ENCODE measurements around the gene SUMF1.
"Not testable (repeated sequence)": the region's sequence is repeated elsewhere in the genome, so short reads cannot be mapped to it uniquely, and the experiment has no call there.

SUMF1 gene

DNA sequence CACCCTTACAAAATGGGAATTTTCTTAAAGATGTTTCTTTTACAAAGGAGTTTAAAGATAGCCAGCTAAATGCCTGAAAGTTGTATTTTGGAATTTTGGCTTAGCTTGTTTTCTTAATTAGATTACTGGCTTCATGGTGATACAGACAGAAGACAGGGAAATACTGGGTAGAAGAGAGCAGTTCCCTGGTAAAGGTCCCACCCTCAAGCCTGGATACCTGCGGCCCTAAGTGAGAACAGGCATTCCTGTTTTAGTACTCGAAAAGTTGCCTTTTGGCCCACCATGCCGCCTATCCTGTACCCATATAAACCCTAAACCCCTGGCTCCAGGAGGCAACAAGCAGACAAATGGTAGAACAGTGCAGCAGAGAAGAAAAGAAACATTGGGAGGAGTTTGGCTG is 134.5 kb downstream of the SUMF1 start:
- no peak for DNase-seq

DNA sequence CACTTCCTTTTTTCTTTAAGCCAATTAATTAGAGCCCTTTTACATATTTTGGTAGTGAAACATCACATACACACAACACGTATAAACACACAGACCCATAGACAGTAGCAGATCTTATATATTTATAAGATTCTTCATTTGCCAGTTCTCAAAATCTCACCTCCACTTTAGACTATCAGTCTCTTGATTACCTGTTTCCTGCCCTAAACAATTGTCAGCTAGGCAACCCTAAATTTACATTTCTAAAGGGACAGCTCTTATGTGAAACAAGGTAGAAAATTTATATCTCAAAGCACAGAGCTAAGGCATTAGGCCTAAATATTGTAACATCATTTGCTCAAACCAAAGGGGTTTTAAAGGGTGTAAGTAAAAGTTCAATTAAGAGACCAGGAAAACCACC is 135.0 kb downstream of the SUMF1 start:
- no peak for DNase-seq

DNA sequence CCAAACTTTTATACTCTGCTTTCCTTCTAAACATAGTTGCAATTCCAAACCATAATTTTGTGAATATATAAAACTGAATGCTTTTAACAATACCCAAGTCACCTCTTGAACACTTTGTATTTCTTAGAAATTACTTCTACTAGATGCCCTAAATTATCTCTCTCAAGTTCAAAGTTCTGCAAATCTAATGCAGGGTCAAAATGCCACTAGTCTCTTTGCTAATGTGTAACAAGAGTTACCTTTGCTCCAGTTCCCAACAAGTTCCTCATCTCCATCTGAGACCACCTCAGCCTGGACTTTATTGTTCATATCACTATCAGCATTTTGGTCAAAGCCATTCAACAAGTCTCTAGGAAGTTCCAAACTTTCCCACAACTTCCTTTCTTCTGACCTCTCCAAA is 137.3 kb downstream of the SUMF1 start:
- DNase-seq, result not testable (repeated sequence)

DNA sequence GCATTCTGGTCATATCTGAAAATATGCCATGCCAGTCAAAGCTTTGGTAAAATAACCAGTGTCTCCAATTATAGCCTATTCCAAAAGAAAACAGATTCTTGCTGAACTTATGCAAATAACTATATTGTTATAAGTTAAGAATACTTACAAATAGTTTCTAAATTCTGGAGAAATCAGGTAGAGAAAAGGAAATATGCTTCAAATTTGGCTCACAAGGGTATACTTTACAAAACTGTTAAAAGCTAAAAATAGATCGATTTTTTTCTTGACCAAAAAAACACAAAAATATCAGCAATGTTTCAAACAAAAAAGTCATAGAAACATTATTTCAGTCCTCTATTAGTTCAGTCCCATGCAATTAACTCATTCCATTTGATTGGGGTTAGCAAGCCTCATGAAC is 140.2 kb downstream of the SUMF1 start:
- DNase-seq, result no peak

DNA sequence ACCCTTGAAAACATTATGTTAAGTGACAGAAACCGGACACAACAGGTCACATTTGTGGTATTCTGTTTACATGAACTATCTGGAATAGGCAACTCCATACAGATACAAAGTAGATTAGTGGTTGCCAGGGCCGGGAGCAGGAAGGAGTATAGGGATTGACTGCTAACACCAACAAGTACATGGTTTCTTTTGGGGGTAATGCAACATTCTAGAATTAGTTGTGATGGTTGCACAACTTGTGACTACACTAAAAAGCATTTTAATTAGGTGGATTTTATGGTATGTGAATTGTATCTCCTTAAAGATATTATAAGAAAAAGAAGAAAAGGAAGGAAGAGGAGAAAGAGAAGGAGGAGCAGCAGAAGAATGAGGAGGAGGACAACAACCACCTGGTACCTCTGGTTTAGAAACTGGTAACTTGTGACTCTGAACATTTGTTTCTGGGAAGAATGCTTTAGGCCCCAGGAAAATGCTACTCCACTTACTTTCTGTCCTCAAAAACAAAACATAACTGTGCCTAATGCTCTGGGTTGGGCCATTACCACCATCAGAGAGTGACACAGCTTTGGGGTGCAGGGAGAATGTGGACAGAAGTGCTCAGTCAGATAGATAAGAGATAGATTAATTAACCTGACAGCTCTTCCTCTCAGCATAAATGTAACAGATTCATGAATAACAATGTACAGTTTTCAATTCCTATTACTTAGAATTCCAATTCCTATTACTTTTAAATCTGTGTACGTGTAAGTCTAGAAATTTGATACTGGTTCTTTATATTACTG is 143.6 kb downstream of the SUMF1 start:
- DNase-seq, result no peak

DNA sequence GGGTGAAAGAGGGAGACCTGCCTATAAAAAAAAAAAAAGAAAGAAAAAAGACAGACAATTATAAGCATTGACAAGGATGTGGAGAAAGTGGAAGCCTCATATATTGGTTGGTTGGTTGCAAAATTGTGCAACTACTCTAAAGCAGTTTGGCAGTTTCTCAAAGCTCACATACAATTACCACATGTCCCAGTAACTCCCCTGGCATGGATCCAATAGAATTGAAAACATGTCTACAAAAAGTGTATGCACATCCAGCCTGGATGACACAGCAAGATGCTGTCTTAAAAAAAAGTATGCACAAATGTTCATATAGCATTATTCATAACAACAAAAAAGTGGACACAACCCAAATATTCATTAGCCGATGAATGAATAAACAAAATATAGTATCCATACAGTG is 144.4 kb downstream of the SUMF1 start:
- no peak for DNase-seq

DNA sequence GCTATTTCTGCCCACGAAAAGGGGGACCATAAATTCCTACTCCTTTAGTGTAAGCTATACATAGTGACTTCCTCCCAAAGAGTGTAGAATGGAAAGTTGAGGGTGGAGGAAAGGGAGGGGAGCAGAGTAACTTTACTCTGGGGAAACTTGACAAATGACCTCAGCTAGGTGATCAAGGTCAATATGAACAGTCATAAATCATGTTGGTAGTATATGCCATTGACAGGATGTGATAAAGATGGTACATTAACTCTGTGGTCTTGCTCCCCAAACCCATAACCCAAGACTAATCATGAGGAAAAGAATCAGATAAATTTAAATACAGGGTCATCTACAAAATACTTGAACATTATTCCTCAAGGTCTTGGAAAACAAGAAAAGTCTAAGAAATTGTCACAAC is 145.3 kb downstream of the SUMF1 start:
- no peak for DNase-seq

DNA sequence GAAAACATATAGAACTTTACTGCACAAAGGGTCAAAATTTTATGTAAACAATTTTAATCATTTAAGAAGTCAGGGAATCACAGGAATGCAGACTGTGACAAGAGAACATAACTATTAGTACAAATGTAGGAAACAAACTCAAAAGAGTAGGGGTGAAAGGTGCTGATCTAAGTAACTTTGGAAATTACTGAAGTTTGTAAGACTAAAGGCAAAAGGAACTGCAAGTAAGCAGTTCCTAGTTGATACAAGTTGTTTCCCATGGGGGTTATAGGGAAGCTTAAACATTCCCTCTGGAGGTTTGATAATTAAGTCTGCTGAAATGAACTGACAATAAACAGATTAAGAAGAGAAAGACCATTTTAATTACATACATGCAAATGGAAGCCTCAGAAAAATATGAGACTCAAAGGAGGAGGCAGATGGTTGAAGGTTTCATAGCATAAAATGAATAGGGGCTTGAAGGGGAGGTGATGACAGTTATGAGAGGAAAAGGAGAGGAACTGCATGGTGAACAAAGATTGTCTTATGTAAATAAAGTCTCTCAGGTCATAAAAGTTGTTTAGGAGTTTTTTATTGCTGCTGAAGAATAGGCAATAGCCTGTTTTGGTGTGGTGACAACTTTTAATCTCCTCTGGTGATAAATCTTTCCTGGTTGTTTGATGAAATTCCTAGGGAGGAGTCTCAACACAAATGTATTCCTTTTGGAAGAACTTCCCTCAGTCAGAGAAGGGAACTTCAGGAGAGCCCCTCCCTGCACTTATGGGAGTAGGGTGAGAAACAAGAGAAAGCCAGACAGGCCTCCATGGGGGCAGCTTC is 146.8 kb downstream of the SUMF1 start:
- DNase-seq, result no peak

GRCh38 chr3:4314688-4315087 is 152.4 kb downstream of the SUMF1 start:
- no peak for DNase-seq

DNA sequence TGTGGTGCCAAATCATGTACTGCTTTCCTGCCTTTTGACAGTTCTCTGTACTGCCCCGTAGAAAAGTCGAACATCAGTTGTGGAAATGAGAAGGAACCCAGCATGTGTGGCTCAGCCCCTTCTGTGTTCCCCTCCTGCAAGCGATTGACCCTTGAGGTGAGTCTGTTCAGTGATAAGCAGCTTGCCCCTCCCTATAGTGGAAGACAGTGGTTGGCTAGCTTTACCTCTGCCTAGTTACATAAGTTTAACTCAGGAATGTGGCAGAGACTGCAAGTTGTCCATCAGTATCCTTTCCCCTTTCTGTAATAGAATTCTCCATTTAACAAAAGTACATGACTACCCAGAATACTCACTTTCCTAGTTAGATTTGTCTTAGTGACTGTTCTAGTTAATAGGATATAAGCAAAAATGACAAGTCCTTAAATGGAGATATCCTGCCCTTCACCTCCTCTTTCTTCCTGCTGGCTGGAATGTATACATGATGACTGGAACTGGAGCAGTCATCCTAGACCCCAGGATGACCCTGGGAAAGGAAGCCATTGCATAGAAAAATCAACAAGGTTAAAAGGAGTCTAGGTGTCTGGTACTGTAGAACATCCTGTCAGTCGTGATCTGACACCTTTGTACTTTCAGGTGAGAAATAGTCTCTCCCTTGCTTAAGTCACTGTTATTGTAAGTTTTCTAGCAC is 153.3 kb downstream of the SUMF1 start:
- DNase-seq, result no peak

GRCh38 chr3:4311496-4311895 is 155.6 kb downstream of the SUMF1 start:
- DNase-seq, result no peak
